ENCODE results near the gene CMTM6. TPM values are rescaled to one million over a fixed set of nuclear protein-coding genes. Genes with fewer than 3 reads are reported as not detected.
A peak's percentile ranks its signal among the peaks of the same experiment; 100 is the strongest.

CMTM6 gene
- total RNA-seq, 4 donors from 2014 or later: 63.8 to 124 (median 71.3) TPM

- H3K4me3 ChIP-seq (replicated peaks in 1 of 3): no peak overlapping the region
- no peak for DNase-seq
- peaks cover 5 to 11% of the 10 kb centered on the region in 2 donors for H3K4me1 ChIP-seq
- 96 to 99% methylated on average over 2 of the region's 2 CpGs for WGBS, 2 donors
- peaks cover 0 to 4% of the 10 kb centered on the region in 2 donors for H3K36me3 ChIP-seq
- intact Hi-C loops (cut with DNase I): no loop called here
- no peak overlapping the region for H3K27ac ChIP-seq
- TF ChIP-seq CTCF (IDR thresholded peaks at IDR 0.05) (no peak), POLR2A (IDR thresholded peaks at IDR 0.05) (no peak)
- no peaks in the 10 kb centered on the region for H3K27me3 ChIP-seq
- no peaks in the 10 kb centered on the region for H3K9me3 ChIP-seq
These were observed 52.2 kb downstream of the CMTM6 start for GRCh38 chr3:32450426-32450825.

GRCh38 chr3:32449691-32450090 lies 53.0 kb downstream of the CMTM6 start:
- no peak for TF ChIP-seq CTCF (IDR thresholded peaks at IDR 0.05)
- TF ChIP-seq POLR2A (IDR thresholded peaks at IDR 0.05): no peak
- no peak for DNase-seq
- Histone ChIP-seq H3K4me3 (replicated peaks in 1 of 3) (no peak overlapping the region), H3K4me1 (peaks cover 5 to 8% of the 10 kb centered on the region in 2 donors), H3K36me3 (peaks cover 0 to 4% of the 10 kb centered on the region in 2 donors), H3K27me3 (no peaks in the 10 kb centered on the region), H3K27ac (peak overlapping the region in 1 of 3 donors; percentile 25), H3K9me3 (no peaks in the 10 kb centered on the region)
- intact Hi-C loops (cut with DNase I): no loop called here
- WGBS, 2 donors: 93 to 96% methylated on average over 3 of the region's 3 CpGs

GRCh38 chr3:32448686-32449474 lies 53.8 kb downstream of the CMTM6 start:
- H3K4me1 ChIP-seq: peaks cover 5 to 8% of the 10 kb centered on the region in 2 donors
- H3K27me3 ChIP-seq: no peaks in the 10 kb centered on the region
- intact Hi-C loops (cut with DNase I): no loop called here
- DNase-seq: peak; percentile 48 to 54
- no peak overlapping the region for H3K4me3 ChIP-seq (replicated peaks in 1 of 3)
- TF ChIP-seq POLR2A (IDR thresholded peaks at IDR 0.05) (no peak), CTCF (IDR thresholded peaks at IDR 0.05) (no peak)
- no peaks in the 10 kb centered on the region for H3K36me3 ChIP-seq
- H3K9me3 ChIP-seq: no peaks in the 10 kb centered on the region
- 66 to 67% methylated on average over 14 of the region's 14 CpGs for WGBS, 2 donors
- H3K27ac ChIP-seq: peak overlapping the region in 2 of 3 donors; percentile 25 to 60

GRCh38 chr3:32447865-32448400 lies 54.7 kb downstream of the CMTM6 start:
- peaks cover 5 to 8% of the 10 kb centered on the region in 2 donors for H3K4me1 ChIP-seq
- no peak overlapping the region for H3K4me3 ChIP-seq (replicated peaks in 1 of 3)
- intact Hi-C loops (cut with DNase I): no loop called here
- no peaks in the 10 kb centered on the region for H3K36me3 ChIP-seq
- WGBS, 2 donors: 73 to 83% methylated on average over 1 of the region's 1 CpG
- no peak for DNase-seq
- H3K9me3 ChIP-seq: no peaks in the 10 kb centered on the region
- H3K27ac ChIP-seq: peak overlapping the region in 1 of 3 donors; percentile 25
- no peak for TF ChIP-seq POLR2A (IDR thresholded peaks at IDR 0.05)
- TF ChIP-seq CTCF (IDR thresholded peaks at IDR 0.05): no peak
- no peaks in the 10 kb centered on the region for H3K27me3 ChIP-seq

GRCh38 chr3:32443478-32443877 lies 59.2 kb downstream of the CMTM6 start:
- H3K4me1 ChIP-seq: peaks cover 14 to 18% of the 10 kb centered on the region in 2 donors
- WGBS, 2 donors: 46 to 64% methylated on average over 1 of the region's 1 CpG
- H3K9me3 ChIP-seq: no peaks in the 10 kb centered on the region
- H3K36me3 ChIP-seq: no peaks in the 10 kb centered on the region
- H3K27me3 ChIP-seq: no peaks in the 10 kb centered on the region
- H3K4me3 ChIP-seq (replicated peaks in 1 of 3): no peak overlapping the region
- H3K27ac ChIP-seq: no peak overlapping the region
- no peak for TF ChIP-seq POLR2A (IDR thresholded peaks at IDR 0.05)
- TF ChIP-seq CTCF (IDR thresholded peaks at IDR 0.05): no peak
- intact Hi-C loops (cut with DNase I): no loop called here
- DNase-seq: no peak
